NCI-H2029 treated with DMSO at 0.1 percent for 48 hours (cell line): ENCODE measurements around the gene RMI2.
"Not testable (repeated sequence)": the region's sequence is repeated elsewhere in the genome, so short reads cannot be mapped to it uniquely, and the experiment has no call there.

Experiments
- DNase-seq: peaks from one replicate; lab custom pipeline; 2025; lab: John Stamatoyannopoulos, UW

RMI2 gene

GRCh38 chr16:11345040-11345862 lies at the start of gene RMI2:
Gene RMI2, plus strand, starts transcription at chr16:11345459. Its CDS starts 13 bp downstream, at chr16:11345472.
- peak; percentile 95 for DNase-seq

- DNase-seq = no peak
Measured at GRCh38 chr16:11295672-11296071, 49.6 kb upstream of the RMI2 start.

GRCh38 chr16:11296351-11296705 lies 48.9 kb upstream of the RMI2 start:
- no peak for DNase-seq

GRCh38 chr16:11296706-11297491 lies 48.4 kb upstream of the RMI2 start:
- DNase-seq = no peak

DNA sequence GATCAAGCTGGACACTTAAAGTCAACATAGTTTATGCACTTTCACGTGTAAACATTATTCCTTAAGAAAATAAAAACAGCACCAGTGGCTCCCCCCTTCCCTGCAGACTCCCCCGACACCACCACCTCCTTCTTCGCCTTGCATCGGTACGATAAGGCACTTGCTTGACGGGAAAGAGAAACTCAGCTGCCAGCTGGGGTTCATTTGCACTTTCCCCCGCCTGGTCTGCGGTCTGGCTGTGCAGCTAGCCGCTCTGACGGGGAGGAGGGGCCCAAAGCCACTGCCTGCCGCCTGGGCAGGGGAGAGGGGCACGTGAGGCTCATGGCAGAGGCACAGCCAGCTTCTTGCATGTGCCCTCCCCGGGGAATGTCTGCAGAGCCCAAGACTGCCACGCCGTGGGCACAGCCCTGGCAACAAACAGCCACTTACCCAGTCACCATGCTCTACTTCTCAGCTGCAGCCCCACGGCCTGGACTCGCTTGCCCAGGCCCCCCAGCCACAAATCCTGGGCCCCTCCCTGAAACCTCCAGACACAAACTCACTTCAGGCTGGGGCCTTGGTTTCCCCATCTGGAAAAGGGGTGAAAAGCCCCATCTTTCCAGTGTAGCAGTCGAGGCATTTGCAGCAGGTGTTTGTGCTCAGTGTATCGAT lies 47.6 kb upstream of the RMI2 start:
- peak; percentile 45 for DNase-seq

GRCh38 chr16:11298143-11298900 lies 46.9 kb upstream of the RMI2 start:
- no peak for DNase-seq

DNA sequence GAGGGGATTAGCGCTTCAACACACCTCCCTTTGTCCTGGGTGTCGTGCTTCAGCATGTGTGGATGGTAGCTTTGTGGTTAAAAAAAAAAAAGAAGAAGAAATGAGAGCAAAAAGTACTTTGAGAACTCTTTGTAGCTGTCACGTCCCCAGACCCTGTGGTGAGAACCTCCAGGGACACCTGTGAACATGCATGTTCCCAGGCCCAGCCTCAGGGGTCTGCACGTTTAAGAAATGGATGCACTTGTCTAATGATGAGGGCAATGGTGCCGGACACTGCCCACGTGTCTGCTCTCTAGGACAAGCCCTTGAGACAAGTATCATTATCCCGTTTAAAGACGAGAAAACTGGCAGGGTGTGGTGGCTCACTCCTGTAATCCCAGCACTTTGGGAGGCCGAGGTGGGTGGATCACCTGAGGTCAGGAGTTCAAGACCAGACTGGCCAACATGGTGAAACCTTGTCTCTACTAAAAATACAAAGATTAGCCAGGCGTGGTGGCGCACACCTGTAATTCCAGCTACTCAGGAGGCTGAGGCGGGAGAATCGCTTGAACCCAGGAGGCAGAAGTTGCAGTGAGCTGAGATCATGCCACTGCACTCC lies 46.2 kb upstream of the RMI2 start:
- DNase-seq = not testable (repeated sequence)

GRCh38 chr16:11299865-11300559 lies 45.2 kb upstream of the RMI2 start:
- DNase-seq = no peak

GRCh38 chr16:11300560-11300892 lies 44.7 kb upstream of the RMI2 start:
- no peak for DNase-seq

DNA sequence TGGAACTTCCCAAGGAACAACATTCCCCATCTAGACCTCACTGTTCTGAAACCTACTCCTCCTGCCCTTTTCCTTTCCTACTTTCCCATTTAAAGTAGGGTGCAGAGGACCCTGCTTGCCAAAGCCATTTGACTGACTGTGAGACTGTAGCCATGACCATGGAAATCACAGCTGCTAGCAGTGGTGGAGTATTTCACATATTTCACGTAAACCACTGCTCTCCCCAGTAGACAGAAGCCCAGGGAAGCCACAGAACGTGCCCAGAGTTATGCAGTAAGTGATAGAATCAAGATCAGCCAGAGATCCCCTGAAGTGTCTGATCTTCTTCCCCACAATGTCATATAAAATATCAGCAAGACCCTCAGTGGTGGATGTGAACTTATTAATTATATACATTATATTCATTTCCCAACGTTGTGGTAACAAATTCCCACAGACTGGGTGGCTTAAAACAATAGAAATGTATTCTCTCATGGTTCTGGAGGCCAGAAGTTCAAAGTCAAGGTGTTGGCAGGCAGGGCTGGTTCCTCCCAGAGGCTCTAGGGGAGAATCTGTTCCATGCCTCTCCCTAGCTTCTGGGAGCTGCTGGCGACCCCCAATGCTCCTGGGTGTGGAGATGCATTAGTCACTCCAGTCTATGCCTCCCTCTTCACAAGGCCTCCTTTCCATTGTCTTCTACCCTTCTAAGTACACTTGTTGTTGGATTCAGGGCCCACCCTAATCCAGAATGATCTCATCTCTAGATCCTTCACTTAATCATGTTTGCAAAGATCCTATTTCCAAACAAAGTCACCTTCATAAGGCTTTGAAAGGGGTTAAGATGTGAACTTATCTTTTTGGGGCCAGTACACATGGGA lies 43.4 kb upstream of the RMI2 start:
- peak; percentile 42 for DNase-seq

DNA sequence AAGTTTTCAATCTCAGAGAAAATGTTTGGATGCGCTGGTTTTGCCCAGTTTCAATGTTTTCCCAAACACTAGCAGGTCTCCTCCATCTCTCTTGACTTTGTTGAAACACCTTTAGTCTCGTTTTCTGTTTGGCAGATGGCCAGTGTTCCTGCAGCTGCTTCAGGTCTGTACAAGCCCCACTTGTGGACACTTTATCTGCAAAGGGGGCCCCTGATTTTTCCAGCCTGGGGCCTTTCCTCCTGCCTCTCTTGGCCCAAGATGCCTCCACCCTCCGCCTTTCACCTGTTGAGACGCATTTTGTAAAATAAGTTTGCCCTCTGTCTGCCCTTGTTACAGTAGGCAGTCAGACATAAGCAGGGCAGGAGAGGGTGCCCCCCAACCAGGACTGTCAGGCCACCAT lies 42.3 kb upstream of the RMI2 start:
- peak; percentile 73 for DNase-seq

DNA sequence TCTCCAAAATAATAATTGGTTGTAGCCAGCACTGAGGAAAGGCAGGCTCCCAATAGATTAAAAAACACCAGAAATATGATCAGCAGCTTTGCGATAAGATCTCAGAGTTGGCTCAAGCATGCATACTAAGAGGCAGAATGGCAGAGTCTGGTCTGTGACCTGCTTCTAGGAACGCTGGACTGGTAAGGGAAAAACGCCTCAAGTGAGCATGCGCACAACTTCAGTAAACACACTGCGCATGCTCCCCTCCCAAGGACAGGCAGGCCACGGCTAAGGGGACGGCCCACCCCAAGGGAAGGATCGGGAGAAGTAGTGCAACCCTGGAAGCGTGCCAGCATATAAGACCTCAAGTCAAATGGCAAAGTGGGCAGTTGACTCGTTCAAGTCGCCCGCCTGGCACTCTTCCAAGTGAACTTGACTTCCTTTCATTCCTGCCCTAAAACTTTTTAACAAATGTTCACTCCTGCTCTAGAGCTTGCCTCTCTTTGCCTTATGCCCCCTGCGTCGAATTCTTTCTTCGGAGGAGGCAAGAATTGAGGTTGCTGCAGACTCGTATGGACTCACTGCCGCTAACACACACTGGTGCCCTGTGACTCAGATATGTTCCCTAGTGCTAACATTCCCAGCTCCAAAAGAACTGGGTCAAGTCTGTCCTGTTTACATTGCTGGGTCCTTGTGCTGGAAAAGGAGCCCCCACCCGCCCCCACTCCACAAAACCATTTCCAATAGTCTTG lies 41.7 kb upstream of the RMI2 start:
- peak; percentile 81 for DNase-seq

DNA sequence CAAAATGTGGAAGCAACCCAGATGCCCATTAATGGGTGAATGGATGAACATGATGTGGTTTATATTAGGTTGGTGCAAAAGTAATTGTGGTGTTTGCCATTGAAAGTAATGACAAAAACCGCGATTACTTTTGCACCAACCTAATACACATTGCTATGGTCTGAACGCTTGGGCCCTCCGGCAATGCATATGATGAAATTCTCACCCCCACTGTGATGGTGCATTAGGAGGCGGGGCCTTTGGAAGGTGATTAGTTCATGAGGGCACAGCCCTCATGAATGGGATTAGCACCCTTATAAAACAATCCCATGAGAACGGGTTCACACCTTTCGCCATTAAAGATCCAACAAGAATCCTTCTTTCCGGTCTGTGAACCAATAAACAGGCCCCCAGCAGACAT lies 38.9 kb upstream of the RMI2 start:
- DNase-seq = no peak

GRCh38 chr16:11306997-11307638 lies 38.1 kb upstream of the RMI2 start:
- DNase-seq = no peak

GRCh38 chr16:11307639-11308492 lies 37.4 kb upstream of the RMI2 start:
- DNase-seq = no peak

GRCh38 chr16:11308493-11309283 lies 36.6 kb upstream of the RMI2 start:
- no peak for DNase-seq
